Stomach smooth muscle (tissue), 2 donors: ENCODE data around the gene MINDY4.
A peak's percentile ranks its signal among the peaks of the same experiment; 100 is the strongest.

Experiments
- H3K27ac ChIP-seq: one replicate; pipeline ENCODE4 v1.7.0; 2013; ENCODE audit warnings: mild to moderate bottlenecking, low read length, inconsistent platforms
- H3K27me3 ChIP-seq, 2 donors: one replicate each; pipeline ENCODE4 v1.7.0; 2013; ENCODE audit warnings: low read length in 2 of 2; ENCODE audit not compliant: insufficient read depth in 2 of 2, control insufficient read depth in 1 of 2
- H3K36me3 ChIP-seq, 2 donors: one replicate each; pipeline ENCODE4 v1.7.0; 2013; ENCODE audit warnings: low read length in 2 of 2; ENCODE audit not compliant: control insufficient read depth in 2 of 2, insufficient read depth in 2 of 2
- H3K4me1 ChIP-seq: one replicate; pipeline ENCODE4 v1.7.0; 2013; ENCODE audit warnings: low read length; ENCODE audit not compliant: control insufficient read depth, insufficient read depth
- H3K4me3 ChIP-seq, 2 donors: one replicate each; pipeline ENCODE4 v1.7.0; 2013; ENCODE audit warnings: low read length in 2 of 2
- H3K9ac ChIP-seq, 2 donors: one replicate each; pipeline ENCODE4 v1.7.0; 2013; ENCODE audit warnings: low read length in 2 of 2, mild to moderate bottlenecking in 1 of 2
- H3K9me3 ChIP-seq, 2 donors: one replicate each; pipeline ENCODE4 v1.7.0; 2013; ENCODE audit warnings: low read length in 2 of 2; ENCODE audit not compliant: control insufficient read depth in 2 of 2
- donor health status: healthy.
- donor health status: Pancreatic carcinoma.

MINDY4 gene

DNA sequence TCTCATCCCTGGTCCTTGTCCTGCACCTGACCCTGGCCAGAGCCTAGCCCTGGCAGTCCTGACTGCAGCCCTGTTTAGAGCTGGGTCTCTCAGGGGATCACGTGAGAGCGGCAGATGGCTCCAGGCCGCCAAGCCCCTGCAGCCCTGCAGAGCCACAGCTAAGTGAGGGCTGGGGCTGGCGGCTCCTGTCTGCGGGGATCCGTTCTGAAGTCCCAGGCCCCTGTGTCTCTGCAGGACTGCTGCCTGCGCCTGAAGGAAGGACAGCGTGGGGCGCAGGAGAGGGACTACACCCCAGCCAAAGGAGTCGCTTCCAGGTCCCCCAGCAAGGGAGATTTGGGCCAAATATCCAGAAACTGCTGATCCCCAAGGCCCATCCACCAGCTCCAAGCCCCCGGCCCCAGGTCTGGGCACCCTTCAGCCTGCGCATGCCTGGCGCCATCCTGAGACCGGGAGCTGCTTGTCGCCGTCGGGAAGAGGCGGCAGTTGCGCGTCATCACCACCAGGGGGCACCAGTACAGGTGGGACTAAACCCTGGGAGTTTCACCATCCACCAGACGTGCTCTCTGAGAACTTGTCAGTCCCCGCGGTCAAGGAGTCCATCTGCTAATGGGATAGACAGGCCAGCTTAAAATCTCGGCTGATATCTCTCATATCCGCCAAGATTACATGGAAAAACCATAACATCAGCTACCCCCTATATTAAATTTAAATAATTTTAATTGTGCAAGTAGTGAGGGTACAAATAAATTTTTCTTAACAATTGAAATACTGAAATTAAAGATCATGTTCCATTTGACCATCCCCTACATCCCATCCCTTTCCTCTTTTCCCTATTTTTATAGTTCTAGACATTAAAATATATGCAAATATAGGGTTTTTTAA lies 167.5 kb downstream of the MINDY4 start:
- H3K4me1 ChIP-seq, result peaks cover 5% of the 10 kb centered on the region
- no peak overlapping the region for H3K27ac ChIP-seq
- H3K4me3 ChIP-seq, result peak overlapping the region in 1 of 2 donors; percentile 15
- no peaks in the 10 kb centered on the region for H3K9me3 ChIP-seq
- no peak overlapping the region for H3K9ac ChIP-seq
- H3K36me3 ChIP-seq, result no peaks in the 10 kb centered on the region
- no peaks in the 10 kb centered on the region for H3K27me3 ChIP-seq

DNA sequence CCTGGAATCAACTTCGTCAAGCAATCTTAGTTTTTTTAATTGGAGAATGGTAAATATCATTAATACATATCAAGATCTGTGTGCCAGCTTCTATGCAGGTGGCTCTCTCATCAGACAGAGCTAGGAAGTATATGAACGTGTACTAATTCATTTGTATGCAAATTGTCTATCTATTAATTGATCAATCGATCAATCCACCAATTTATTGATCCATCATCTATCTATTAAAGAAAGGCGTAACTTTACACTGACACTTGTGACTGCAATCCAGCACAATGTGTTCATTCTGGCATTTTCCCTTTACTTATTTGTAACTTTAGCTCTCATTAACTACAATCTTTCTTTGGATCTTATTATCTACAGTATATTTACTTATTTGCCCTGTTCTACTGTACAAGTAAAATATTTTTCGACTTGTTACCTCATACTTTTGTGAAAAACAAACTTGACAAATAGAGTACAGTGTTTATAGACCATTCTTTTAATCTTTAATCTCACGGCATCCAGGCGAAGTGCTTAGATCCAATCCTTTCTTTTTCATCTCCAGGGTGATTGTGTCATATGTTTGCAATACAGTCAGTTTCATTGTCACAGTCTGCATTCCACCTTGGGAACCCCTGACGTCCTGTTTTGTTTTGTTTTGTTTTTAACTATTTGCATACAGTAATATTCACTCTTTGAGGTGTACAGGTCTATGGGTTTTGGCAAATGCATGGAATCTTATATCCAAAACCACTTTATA lies 170.5 kb downstream of the MINDY4 start:
- H3K27me3 ChIP-seq, result no peaks in the 10 kb centered on the region
- H3K4me3 ChIP-seq, result no peak overlapping the region
- no peak overlapping the region for H3K9ac ChIP-seq
- peaks cover 5% of the 10 kb centered on the region for H3K4me1 ChIP-seq
- H3K27ac ChIP-seq, result no peak overlapping the region
- H3K36me3 ChIP-seq, result no peaks in the 10 kb centered on the region
- H3K9me3 ChIP-seq, result peaks cover 0 to 3% of the 10 kb centered on the region in 2 donors
